ENCODE data around the gene DGAT2L6.

DNA sequence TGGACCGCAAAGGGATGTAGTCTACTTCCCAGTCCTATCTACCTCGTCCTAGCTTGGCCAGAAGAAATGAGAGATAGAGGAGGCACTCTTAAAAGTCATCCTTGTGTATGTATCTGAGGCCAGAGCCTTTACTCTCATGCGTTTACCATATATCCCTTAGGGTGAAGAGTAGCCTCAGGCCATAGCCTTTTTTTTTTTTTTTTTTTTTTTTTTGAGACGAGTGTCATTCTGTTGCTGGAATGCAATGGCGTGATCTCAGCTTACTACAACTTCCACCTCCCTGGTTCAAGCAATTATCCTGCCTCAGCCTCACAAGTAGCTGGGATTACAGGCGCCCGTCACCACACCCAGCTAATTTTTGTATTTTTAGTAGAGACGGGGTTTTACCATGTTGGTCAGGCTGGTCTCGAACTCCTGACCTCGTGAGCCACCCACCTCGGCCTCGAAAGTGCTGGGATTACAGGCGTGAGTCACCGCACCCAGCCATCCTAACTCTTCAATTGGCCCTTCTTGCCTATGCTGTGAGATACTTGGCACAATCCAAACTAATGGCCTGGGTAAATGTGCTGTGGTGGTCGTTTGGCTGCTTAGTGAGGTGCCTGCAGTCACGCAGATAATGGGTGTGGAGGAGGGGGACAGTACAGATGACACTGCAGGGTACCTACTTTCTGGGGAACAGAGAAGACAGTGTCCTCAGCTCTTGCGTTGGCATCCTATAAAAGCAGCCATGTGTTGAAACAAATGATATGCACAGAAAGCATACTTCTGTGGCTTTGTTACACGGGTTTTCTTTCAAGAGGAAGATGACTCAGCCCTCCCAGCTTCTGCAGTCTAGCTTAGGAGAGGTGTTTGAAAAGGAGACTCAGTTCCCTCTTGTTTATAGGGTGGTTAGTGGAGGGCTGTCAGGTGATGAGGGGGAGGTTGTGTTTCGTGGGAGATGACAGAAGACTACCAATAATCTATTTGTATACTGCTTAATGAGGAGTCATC, 10.4 kb upstream of the DGAT2L6 start:
- TF ChIP-seq FOXA2 (IDR thresholded peaks at IDR 0.05) (no peak), JUND (IDR thresholded peaks at IDR 0.05) (no peak), TAF1 (conservative IDR thresholded peaks at IDR 0.05) (no peak)
- TF ChIP-seq, protein P1, sequence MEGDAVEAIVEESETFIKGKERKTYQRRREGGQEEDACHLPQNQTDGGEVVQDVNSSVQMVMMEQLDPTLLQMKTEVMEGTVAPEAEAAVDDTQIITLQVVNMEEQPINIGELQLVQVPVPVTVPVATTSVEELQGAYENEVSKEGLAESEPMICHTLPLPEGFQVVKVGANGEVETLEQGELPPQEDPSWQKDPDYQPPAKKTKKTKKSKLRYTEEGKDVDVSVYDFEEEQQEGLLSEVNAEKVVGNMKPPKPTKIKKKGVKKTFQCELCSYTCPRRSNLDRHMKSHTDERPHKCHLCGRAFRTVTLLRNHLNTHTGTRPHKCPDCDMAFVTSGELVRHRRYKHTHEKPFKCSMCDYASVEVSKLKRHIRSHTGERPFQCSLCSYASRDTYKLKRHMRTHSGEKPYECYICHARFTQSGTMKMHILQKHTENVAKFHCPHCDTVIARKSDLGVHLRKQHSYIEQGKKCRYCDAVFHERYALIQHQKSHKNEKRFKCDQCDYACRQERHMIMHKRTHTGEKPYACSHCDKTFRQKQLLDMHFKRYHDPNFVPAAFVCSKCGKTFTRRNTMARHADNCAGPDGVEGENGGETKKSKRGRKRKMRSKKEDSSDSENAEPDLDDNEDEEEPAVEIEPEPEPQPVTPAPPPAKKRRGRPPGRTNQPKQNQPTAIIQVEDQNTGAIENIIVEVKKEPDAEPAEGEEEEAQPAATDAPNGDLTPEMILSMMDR (IDR thresholded peaks at IDR 0.05; ENCODE audit: low read depth, low read length, missing input control) = no peak
- TF ChIP-seq, protein P2, sequence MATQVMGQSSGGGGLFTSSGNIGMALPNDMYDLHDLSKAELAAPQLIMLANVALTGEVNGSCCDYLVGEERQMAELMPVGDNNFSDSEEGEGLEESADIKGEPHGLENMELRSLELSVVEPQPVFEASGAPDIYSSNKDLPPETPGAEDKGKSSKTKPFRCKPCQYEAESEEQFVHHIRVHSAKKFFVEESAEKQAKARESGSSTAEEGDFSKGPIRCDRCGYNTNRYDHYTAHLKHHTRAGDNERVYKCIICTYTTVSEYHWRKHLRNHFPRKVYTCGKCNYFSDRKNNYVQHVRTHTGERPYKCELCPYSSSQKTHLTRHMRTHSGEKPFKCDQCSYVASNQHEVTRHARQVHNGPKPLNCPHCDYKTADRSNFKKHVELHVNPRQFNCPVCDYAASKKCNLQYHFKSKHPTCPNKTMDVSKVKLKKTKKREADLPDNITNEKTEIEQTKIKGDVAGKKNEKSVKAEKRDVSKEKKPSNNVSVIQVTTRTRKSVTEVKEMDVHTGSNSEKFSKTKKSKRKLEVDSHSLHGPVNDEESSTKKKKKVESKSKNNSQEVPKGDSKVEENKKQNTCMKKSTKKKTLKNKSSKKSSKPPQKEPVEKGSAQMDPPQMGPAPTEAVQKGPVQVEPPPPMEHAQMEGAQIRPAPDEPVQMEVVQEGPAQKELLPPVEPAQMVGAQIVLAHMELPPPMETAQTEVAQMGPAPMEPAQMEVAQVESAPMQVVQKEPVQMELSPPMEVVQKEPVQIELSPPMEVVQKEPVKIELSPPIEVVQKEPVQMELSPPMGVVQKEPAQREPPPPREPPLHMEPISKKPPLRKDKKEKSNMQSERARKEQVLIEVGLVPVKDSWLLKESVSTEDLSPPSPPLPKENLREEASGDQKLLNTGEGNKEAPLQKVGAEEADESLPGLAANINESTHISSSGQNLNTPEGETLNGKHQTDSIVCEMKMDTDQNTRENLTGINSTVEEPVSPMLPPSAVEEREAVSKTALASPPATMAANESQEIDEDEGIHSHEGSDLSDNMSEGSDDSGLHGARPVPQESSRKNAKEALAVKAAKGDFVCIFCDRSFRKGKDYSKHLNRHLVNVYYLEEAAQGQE (IDR thresholded peaks at IDR 0.05) = no peak
- TF ChIP-seq, protein P3, sequence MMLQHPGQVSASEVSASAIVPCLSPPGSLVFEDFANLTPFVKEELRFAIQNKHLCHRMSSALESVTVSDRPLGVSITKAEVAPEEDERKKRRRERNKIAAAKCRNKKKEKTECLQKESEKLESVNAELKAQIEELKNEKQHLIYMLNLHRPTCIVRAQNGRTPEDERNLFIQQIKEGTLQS (IDR thresholded peaks at IDR 0.05) = no peak

Measured in liver (tissue), 3 donors.